ENCODE results near the gene TMEM50A. TPM values are rescaled to one million over a fixed set of nuclear protein-coding genes. Genes with fewer than 3 reads are reported as not detected.

Gene TMEM50A
- total and polyA plus RNA-seq, 2 of the 13 experiments (the other 11 are each of a cell fraction or from before 2014, with no cell fraction given), result 51.2 to 61.2 TPM

- TF ChIP-seq CSRNP2 (CRISPR knock-in tag; conservative IDR thresholded peaks at IDR 0.05; ENCODE audit: low read depth), result no peak
- TF ChIP-seq ZNF703 (CRISPR knock-in tag; IDR thresholded peaks at IDR 0.05; ENCODE audit: borderline replicate concordance), result no peak
- TF ChIP-seq ZNF317 (CRISPR knock-in tag; IDR thresholded peaks at IDR 0.05), result peak; percentile 64
- no peak for TF ChIP-seq IKZF1 (IDR thresholded peaks at IDR 0.05)
- TF ChIP-seq ZNF619 (CRISPR knock-in tag; IDR thresholded peaks at IDR 0.05), result 0 out of 2 replicates have a peak, but pooled peaks have one; percentile 51
- 0 out of 2 replicates have a peak, but pooled peaks have one; percentile 50 for TF ChIP-seq ZIK1 (CRISPR knock-in tag; IDR thresholded peaks at IDR 0.05; ENCODE audit: borderline replicate concordance, low read depth)
- no peak for TF ChIP-seq ZNF597 (CRISPR knock-in tag; IDR thresholded peaks at IDR 0.05)
- 0 out of 2 replicates have a peak, but pooled peaks have one; percentile 31 for TF ChIP-seq CREBL2 (CRISPR knock-in tag; IDR thresholded peaks at IDR 0.05; ENCODE audit: borderline replicate concordance)
- no peak for TF ChIP-seq ZNF432 (CRISPR knock-in tag; IDR thresholded peaks at IDR 0.05; ENCODE audit: borderline replicate concordance)
- TF ChIP-seq ZBTB1 (CRISPR knock-in tag; IDR thresholded peaks at IDR 0.05; ENCODE audit: borderline replicate concordance), result no peak
- TF ChIP-seq NBN (conservative IDR thresholded peaks at IDR 0.05), result no peak
- no peak for TF ChIP-seq NFE2L1 (CRISPR knock-in tag; IDR thresholded peaks at IDR 0.05; ENCODE audit: borderline replicate concordance)
- TF ChIP-seq HNF1A (IDR thresholded peaks at IDR 0.05; ENCODE audit: low read depth), result no peak
- TF ChIP-seq HNF1A (CRISPR knock-in tag; IDR thresholded peaks at IDR 0.05; ENCODE audit: borderline replicate concordance), result no peak
- TF ChIP-seq HNRNPK (IDR thresholded peaks at IDR 0.05; ENCODE audit: low read depth, low read length, poor library complexity, severe bottlenecking), result peak; percentile 61
- no peak for TF ChIP-seq HOMEZ (CRISPR knock-in tag; IDR thresholded peaks at IDR 0.05; ENCODE audit: low read depth)
- TF ChIP-seq ZNF138 (CRISPR knock-in tag; IDR thresholded peaks at IDR 0.05; ENCODE audit: low read depth), result no peak
- TF ChIP-seq ZNF235 (CRISPR knock-in tag; IDR thresholded peaks at IDR 0.05; ENCODE audit: borderline replicate concordance), result peak; percentile 69; the same call in 1 of the 2 replicates
- TF ChIP-seq ZKSCAN1 (IDR thresholded peaks at IDR 0.05; ENCODE audit: low read length), result no peak
- 0 out of 2 replicates have a peak, but pooled peaks have one; percentile 57 for TF ChIP-seq ZNF737 (CRISPR knock-in tag; IDR thresholded peaks at IDR 0.05; ENCODE audit: borderline replicate concordance)
- TF ChIP-seq CHD4 (IDR thresholded peaks at IDR 0.05; ENCODE audit: borderline replicate concordance, low read length), result no peak
These were observed at the start of gene TMEM50A (continued) for GRCh38 chr1:25338188-25338981.
